Tibial artery (tissue), 4 donors: ENCODE measurements around the gene SUPT6H.

ENCODE experiments used
- DNase-seq, 2 donors: peaks; one replicate each; pipeline ENCODE4 v3.0.0-alpha.2; 2019
- H3K27ac ChIP-seq, 2 donors: fragments of 200-600 bp; sonication (generic) in 1 of 2; 1 replicate in 1 of 2; 2 replicates in 1 of 2; pipeline ENCODE4 v1.5.1; 2018 to 2019; ENCODE audit warnings: mild to moderate bottlenecking in 1 of 2
- H3K27me3 ChIP-seq, 2 donors: fragments of 200-600 bp; sonication (generic) in 1 of 2; one replicate each; pipeline versions ENCODE4 v1.5.1 to v1.6.0; 2016 to 2019
- H3K36me3 ChIP-seq, 3 donors: fragments of 200-600 bp; sonication (generic) in 2 of 3; one replicate each; pipeline ENCODE4 v1.5.1; 2016 to 2019; ENCODE audit warnings: mild to moderate bottlenecking in 2 of 3
- H3K4me1 ChIP-seq, 4 donors: fragments of 200-600 bp; sonication (generic) in 2 of 4; 1 replicate in 3 of 4; 2 replicates in 1 of 4; pipeline ENCODE4 v1.5.1; 2016 to 2019
- H3K4me3 ChIP-seq, 2 donors: fragments of 200-600 bp; sonication (generic) in 1 of 2; 1 replicate in 1 of 2; 2 replicates in 1 of 2; pipeline ENCODE4 v1.5.1; 2018 to 2019; ENCODE audit warnings: mild to moderate bottlenecking in 2 of 2
- H3K9me3 ChIP-seq, 3 donors: fragments of 200-600 bp; sonication (generic) in 1 of 3; one replicate each; pipeline ENCODE4 v1.5.1; 2016 to 2019
- CTCF ChIP-seq, 2 experiments: fragments of 200-600 bp in 1 of 2; fragments of 450-650 bp in 1 of 2; IDR thresholded peaks; one replicate each; pipeline ENCODE4 v1.5.1; 2017 to 2019; ENCODE audit warnings: antibody characterized with exemption in 2 of 2, mild to moderate bottlenecking in 1 of 2, moderate library complexity in 1 of 2
- intact Hi-C: fragments of 100-400 bp; cut with DNase I; formaldehyde crosslinking; loops from one replicate; pipeline ENCODE4 v1.15.0; 2023; ENCODE audit warnings: low total_unique reads

The SUPT6H gene

GRCh38 chr17:28750178-28751047, 88.4 kb downstream of the SUPT6H start:
- peak; percentile 100 for TF ChIP-seq CTCF (IDR thresholded peaks at IDR 0.05)
- peaks cover 0 to 47% (median 24%) of the 10 kb centered on the region in 4 donors for H3K4me1 ChIP-seq

DNA sequence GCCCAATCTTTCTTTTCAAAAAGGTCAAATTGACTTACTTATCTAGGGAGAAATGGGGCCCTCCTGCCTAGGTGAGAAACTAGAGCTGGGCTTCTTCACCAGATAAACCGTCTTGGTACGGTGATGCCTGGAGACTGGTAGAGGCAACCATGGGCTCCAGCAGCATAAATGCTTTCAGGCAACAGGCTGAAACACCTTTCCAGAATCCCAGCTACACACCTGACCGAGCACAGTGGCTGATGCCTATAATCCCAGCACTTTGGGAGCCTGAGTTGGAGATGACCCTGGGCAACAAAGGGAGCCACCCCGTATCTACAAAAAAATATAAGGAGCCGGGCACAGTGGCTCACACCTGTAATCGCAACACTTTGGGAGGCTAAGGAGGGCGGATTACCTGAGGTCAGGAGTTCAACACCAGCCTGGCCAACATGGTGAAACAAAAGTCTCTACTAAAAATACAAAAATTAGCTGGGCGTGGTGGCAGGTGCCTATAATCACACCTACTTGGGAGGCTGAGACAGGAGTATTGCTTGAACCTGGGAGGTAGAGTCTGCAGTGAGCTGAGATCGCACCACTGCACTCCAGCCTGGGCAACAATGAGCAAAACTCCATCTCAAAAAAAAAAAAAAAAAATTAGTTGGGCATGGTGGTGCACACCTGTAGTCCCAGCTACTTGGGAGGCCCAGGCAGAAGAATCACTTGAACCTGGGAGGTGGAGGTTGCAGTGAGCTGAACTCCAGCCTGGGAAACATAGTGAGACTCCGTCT, 89.8 kb downstream of the SUPT6H start:
- intact Hi-C loops: no loop called here
- DNase-seq: no peak
- TF ChIP-seq CTCF (IDR thresholded peaks at IDR 0.05): no peak

More at GRCh38 chr17:28750178-28751047, 88.4 kb downstream of the SUPT6H start:
- H3K27ac ChIP-seq: no peak overlapping the region
- intact Hi-C loops: no loop called here
- no peaks in the 10 kb centered on the region for H3K9me3 ChIP-seq
- peak; percentile 95 for DNase-seq
- peaks cover 0 to 26% (median 23%) of the 10 kb centered on the region in 3 donors for H3K36me3 ChIP-seq
- H3K27me3 ChIP-seq: no peaks in the 10 kb centered on the region
- H3K4me3 ChIP-seq: no peak overlapping the region

More for the DNA sequence above, 89.8 kb downstream of the SUPT6H start:
- H3K9me3 ChIP-seq: no peaks in the 10 kb centered on the region
- H3K4me3 ChIP-seq: no peak overlapping the region
- H3K4me1 ChIP-seq: peaks cover 0 to 34% (median 10%) of the 10 kb centered on the region in 4 donors
- no peaks in the 10 kb centered on the region for H3K27me3 ChIP-seq
- H3K27ac ChIP-seq: no peak overlapping the region
- peaks cover 0 to 26% (median 23%) of the 10 kb centered on the region in 3 donors for H3K36me3 ChIP-seq
